K562 (cell line): Measurements from ENCODE around the gene SHB. TPM values are rescaled to one million over a fixed set of nuclear protein-coding genes. Genes with fewer than 3 reads are reported as not detected.
A peak's percentile ranks its signal among the peaks of the same experiment; 100 is the strongest.

Experiments used
- BRCA1 ChIP-seq, 2 experiments: fragments of 450-650 bp in 1 of 2; sonication (generic) in 1 of 2; formaldehyde crosslinking in 1 of 2; IDR thresholded peaks; 2 replicates each; pipeline versions ENCODE4 v1.5.0 to v1.6.1; 2017 to 2020; ENCODE audit warnings: mild to moderate bottlenecking in 1 of 2, missing genetic modification reagents in 1 of 2
- CBFA2T2 ChIP-seq: fragments of 450-650 bp; conservative IDR thresholded peaks from 2 replicates; pipeline ENCODE4 v1.6.1; 2017; ENCODE audit warnings: mild to moderate bottlenecking
- CBX1 ChIP-seq: sonication (generic); IDR thresholded peaks from 2 replicates; pipeline ENCODE4 v1.6.1; 2016; ENCODE audit warnings: antibody characterized with exemption, low read depth, mild to moderate bottlenecking
- CXXC5 ChIP-seq: fragments of 250-450 bp; sonication (Bioruptor Pico); IDR thresholded peaks from 2 replicates; pipeline ENCODE4 v1.8.0; 2022; ENCODE audit warnings: inconsistent platforms, mild to moderate bottlenecking, moderate library complexity
- ERF ChIP-seq: fragments of 450-650 bp; formaldehyde crosslinking; IDR thresholded peaks from 2 replicates; pipeline ENCODE4 v1.4.0; 2020; ENCODE audit warnings: mild to moderate bottlenecking, mixed read lengths
- FUS ChIP-seq: fragments of 200-400 bp; formaldehyde crosslinking; optimal IDR thresholded peaks from 2 replicates; pipeline ENCODE3; 2017; ENCODE audit warnings: low read depth, low read length
- MAFK ChIP-seq: IDR thresholded peaks from 2 replicates; pipeline ENCODE4 v1.6.1; 2011; ENCODE audit warnings: low read length, improper control_type of control experiment
- MECOM ChIP-seq: fragments of 250-450 bp; sonication (Bioruptor Pico); IDR thresholded peaks from 2 replicates; pipeline ENCODE4 v1.8.0; 2022; ENCODE audit warnings: inconsistent platforms
- MLX ChIP-seq, 2 experiments: fragments of 450-650 bp in 1 of 2; sonication (generic) in 1 of 2; formaldehyde crosslinking; conservative IDR thresholded peaks; 2 replicates each; pipeline versions ENCODE4 v1.4.0 to v1.8.1; 2020 to 2022; ENCODE audit warnings: mild to moderate bottlenecking in 1 of 2, missing genetic modification reagents in 1 of 2
- PTBP1 ChIP-seq: fragments of 200-400 bp; formaldehyde crosslinking; IDR thresholded peaks from 2 replicates; pipeline ENCODE4 v1.6.1; 2017; ENCODE audit warnings: low read depth, low read length
- SMARCE1 ChIP-seq: fragments of 450-650 bp; IDR thresholded peaks from 2 replicates; pipeline ENCODE4 v1.7.1; 2016; ENCODE audit warnings: mild to moderate bottlenecking
- SRSF1 ChIP-seq: fragments of 200-400 bp; formaldehyde crosslinking; IDR thresholded peaks from 2 replicates; pipeline ENCODE4 v1.6.1; 2017; ENCODE audit warnings: mild to moderate bottlenecking, low read depth, low read length, moderate library complexity
- TAF7 ChIP-seq: fragments of 450-650 bp; IDR thresholded peaks from 2 replicates; pipeline ENCODE4 v1.6.1; 2016; ENCODE audit warnings: missing genetic modification characterization, missing compliant biosample characterization
- TARDBP ChIP-seq: fragments of 450-650 bp; IDR thresholded peaks from 2 replicates; pipeline ENCODE4 v1.6.1; 2016
- TRIM28 ChIP-seq: fragments of 450-650 bp; IDR thresholded peaks from 2 replicates; pipeline ENCODE4 v1.6.1; 2017
- ZNF23 ChIP-seq: fragments of 250-450 bp; sonication (Bioruptor Pico); IDR thresholded peaks from 2 replicates; pipeline ENCODE4 v1.4.0; 2020; ENCODE audit warnings: mild to moderate bottlenecking
- ZNF431 ChIP-seq: sonication (generic); formaldehyde crosslinking; IDR thresholded peaks from 2 replicates; pipeline ENCODE4 v1.8.0; 2022; ENCODE audit warnings: mild to moderate bottlenecking, missing genetic modification reagents
- ZNF583 ChIP-seq: fragments of 250-450 bp; sonication (Bioruptor Pico); IDR thresholded peaks from 2 replicates; pipeline ENCODE4 v1.4.0; 2020
- ZNF589 ChIP-seq: fragments of 200-800 bp; sonication (Bioruptor generic); IDR thresholded peaks from 2 replicates; pipeline ENCODE4 v1.6.1; 2016; ENCODE audit warnings: low read depth, missing genetic modification characterization, missing compliant biosample characterization
- ZSCAN32 ChIP-seq: fragments of 450-650 bp; formaldehyde crosslinking; IDR thresholded peaks from 2 replicates; pipeline ENCODE4 v1.4.0; 2020; ENCODE audit warnings: mild to moderate bottlenecking, moderate library complexity
- polyA plus RNA-seq, 8 experiments: library from polyadenylated mRNA; depleted of rRNA in 4 of 8; stranded (reverse) in 5 of 8; unstranded in 3 of 8; fragments of >200 nt; fragmentation: Nextera tagmentation in 2 of 8; fragmentation: Illumina TruSeq in 1 of 8; extraction: Ambion mirVana in 2 of 8; extraction: Trizol in 1 of 8; gene quantifications; 2 replicates each; pipeline versions ENCODE4 v1.2.1 to v1.2.3, GENCODE V29; 2011 to 2014; ENCODE audit warnings: inconsistent platforms in 1 of 8, missing spikeins in 1 of 8
- total RNA-seq, 7 experiments: library from RNA; depleted of rRNA in 6 of 7; stranded (reverse); fragments of >200 nt in 6 of 7; fragmentation: Illumina TruSeq in 2 of 7; extraction: Trizol in 2 of 7; gene quantifications; 2 replicates each; pipeline versions ENCODE4 v1.2.1 to v1.2.3, GENCODE V29; 2011 to 2021; ENCODE audit warnings: low replicate concordance in 1 of 7
- TF ChIP-seq, protein P1 (sequence below): sonication (generic); formaldehyde crosslinking; IDR thresholded peaks from 2 replicates; pipeline ENCODE4 v1.8.1; 2023; ENCODE audit warnings: mild to moderate bottlenecking, missing genetic modification reagents
- TF ChIP-seq, protein P2 (sequence below): fragments of 250-450 bp; sonication (Bioruptor Pico); IDR thresholded peaks from 2 replicates; pipeline ENCODE4 v1.6.1; 2021; ENCODE audit warnings: mild to moderate bottlenecking
- TF ChIP-seq, protein P3 (sequence below): fragments of 450-650 bp; IDR thresholded peaks from 2 replicates; pipeline ENCODE4 v1.7.0; 2016; ENCODE audit warnings: borderline replicate concordance
- TF ChIP-seq, protein P4 (sequence below): fragments of 250-450 bp; sonication (Bioruptor Pico); IDR thresholded peaks from 2 replicates; pipeline ENCODE4 v1.5.0; 2020; ENCODE audit warnings: mild to moderate bottlenecking

The SHB gene
- total and polyA plus RNA-seq, 9 of the 15 experiments (the other 6 are each of a cell fraction or from before 2014, with no cell fraction given) = 0.78 to 16.0 (median 5.3) TPM

- no peak for TF ChIP-seq MECOM (CRISPR knock-in tag)
- no peak for TF ChIP-seq MLX (CRISPR knock-in tag; conservative IDR thresholded peaks at IDR 0.05)
- no peak for TF ChIP-seq ZNF589
- TF ChIP-seq MAFK = peak; percentile 19; the same call in 1 of the 2 replicates
- TF ChIP-seq TARDBP = no peak
- no peak for TF ChIP-seq TAF7 (tag)
- no peak for TF ChIP-seq ZSCAN32 (CRISPR knock-in tag)
- TF ChIP-seq CBFA2T2 = no peak
- TF ChIP-seq, protein P1, sequence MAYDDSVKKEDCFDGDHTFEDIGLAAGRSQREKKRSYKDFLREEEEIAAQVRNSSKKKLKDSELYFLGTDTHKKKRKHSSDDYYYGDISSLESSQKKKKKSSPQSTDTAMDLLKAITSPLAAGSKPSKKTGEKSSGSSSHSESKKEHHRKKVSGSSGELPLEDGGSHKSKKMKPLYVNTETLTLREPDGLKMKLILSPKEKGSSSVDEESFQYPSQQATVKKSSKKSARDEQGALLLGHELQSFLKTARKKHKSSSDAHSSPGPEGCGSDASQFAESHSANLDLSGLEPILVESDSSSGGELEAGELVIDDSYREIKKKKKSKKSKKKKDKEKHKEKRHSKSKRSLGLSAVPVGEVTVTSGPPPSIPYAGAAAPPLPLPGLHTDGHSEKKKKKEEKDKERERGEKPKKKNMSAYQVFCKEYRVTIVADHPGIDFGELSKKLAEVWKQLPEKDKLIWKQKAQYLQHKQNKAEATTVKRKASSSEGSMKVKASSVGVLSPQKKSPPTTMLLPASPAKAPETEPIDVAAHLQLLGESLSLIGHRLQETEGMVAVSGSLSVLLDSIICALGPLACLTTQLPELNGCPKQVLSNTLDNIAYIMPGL (CRISPR knock-in tag) = no peak
- TF ChIP-seq, protein P2, sequence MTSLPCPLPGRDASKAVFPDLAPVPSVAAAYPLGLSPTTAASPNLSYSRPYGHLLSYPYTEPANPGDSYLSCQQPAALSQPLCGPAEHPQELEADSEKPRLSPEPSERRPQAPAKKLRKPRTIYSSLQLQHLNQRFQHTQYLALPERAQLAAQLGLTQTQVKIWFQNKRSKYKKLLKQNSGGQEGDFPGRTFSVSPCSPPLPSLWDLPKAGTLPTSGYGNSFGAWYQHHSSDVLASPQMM (CRISPR knock-in tag) = no peak
- TF ChIP-seq CXXC5 = no peak
- TF ChIP-seq, protein P3, sequence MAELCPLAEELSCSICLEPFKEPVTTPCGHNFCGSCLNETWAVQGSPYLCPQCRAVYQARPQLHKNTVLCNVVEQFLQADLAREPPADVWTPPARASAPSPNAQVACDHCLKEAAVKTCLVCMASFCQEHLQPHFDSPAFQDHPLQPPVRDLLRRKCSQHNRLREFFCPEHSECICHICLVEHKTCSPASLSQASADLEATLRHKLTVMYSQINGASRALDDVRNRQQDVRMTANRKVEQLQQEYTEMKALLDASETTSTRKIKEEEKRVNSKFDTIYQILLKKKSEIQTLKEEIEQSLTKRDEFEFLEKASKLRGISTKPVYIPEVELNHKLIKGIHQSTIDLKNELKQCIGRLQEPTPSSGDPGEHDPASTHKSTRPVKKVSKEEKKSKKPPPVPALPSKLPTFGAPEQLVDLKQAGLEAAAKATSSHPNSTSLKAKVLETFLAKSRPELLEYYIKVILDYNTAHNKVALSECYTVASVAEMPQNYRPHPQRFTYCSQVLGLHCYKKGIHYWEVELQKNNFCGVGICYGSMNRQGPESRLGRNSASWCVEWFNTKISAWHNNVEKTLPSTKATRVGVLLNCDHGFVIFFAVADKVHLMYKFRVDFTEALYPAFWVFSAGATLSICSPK = no peak
- TF ChIP-seq PTBP1 = no peak
- TF ChIP-seq FUS = no peak
- no peak for TF ChIP-seq ERF
- TF ChIP-seq ZNF583 = no peak
- no peak for TF ChIP-seq ZNF23
- TF ChIP-seq SRSF1 = no peak
- TF ChIP-seq BRCA1 (IDR thresholded peaks at IDR 0.05) = no peak
- TF ChIP-seq BRCA1 (CRISPR knock-in tag; IDR thresholded peaks at IDR 0.05) = no peak
- 0 out of 2 replicates have a peak, but pooled peaks have one; percentile 27 for TF ChIP-seq SMARCE1
- no peak for TF ChIP-seq TRIM28
- TF ChIP-seq, protein P4, sequence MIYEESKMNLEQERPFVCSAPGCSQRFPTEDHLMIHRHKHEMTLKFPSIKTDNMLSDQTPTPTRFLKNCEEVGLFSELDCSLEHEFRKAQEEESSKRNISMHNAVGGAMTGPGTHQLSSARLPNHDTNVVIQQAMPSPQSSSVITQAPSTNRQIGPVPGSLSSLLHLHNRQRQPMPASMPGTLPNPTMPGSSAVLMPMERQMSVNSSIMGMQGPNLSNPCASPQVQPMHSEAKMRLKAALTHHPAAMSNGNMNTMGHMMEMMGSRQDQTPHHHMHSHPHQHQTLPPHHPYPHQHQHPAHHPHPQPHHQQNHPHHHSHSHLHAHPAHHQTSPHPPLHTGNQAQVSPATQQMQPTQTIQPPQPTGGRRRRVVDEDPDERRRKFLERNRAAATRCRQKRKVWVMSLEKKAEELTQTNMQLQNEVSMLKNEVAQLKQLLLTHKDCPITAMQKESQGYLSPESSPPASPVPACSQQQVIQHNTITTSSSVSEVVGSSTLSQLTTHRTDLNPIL = no peak
- TF ChIP-seq CBX1 = no peak
- no peak for TF ChIP-seq ZNF431 (CRISPR knock-in tag)
These were observed 42.8 kb downstream of the SHB start (continued) for GRCh38 chr9:38026021-38026809.
